SIG-M5 (cell line): ENCODE measurements around the gene SOX13.

Experiments used
- DNase-seq: peaks from one replicate; lab custom pipeline; 2025; lab: John Stamatoyannopoulos, UW

SOX13 gene

DNA sequence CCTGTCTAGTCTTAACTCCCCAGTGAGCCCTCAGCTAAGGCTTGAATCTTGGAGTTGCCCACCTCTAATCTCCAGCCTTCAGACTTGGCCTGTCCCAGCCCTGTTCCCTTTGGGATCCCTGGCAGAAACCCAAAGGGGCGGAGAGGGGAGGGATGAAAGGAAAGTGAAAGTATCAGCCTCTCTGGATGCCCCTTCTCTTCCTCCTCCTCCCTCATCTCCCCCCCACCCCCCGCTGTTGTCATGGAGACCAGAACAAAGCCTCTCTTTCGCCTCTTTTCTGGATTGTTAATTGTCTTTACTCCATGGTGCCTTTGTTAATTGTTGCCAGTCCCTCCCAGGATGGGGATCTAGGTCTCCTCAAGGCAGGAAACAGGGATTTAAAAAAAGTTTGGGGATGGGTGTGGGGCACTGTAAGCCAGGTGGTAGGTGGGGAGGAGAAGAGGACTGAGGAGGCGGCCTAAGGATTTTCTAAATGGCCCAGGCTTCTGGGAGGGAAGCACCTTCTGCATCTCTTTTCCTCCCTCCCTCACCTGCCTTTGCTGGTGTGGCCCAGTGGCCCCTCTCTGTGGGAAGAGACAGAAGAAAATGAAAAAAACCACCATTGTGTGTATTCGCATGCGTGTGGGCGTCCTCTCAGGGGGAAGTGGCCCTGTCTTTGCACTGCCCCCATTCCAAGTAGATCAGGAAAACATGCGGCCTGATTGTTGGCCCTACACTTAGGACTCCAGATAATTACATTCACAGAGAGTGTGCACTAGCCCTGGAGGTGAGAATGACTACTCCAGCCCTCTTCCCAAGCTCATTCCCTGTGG lies 7.5 kb upstream of the SOX13 start:
- no peak for DNase-seq

DNA sequence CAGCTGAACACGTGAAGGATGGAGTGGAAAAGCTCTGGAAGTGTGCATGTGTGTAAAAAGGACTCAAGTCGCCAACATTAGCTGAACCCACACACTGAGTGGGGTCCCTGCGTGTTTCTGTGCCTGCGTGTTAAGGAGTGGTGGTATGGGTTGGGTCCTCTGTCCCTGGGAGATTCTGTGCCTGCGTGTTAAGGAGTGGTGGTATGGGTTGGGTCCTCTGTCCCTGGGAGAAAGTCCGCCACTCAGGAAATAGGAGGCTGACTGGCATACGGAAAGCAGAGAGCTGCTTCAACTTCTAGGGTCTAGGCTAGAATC lies 7.0 kb upstream of the SOX13 start:
- DNase-seq: no peak

DNA sequence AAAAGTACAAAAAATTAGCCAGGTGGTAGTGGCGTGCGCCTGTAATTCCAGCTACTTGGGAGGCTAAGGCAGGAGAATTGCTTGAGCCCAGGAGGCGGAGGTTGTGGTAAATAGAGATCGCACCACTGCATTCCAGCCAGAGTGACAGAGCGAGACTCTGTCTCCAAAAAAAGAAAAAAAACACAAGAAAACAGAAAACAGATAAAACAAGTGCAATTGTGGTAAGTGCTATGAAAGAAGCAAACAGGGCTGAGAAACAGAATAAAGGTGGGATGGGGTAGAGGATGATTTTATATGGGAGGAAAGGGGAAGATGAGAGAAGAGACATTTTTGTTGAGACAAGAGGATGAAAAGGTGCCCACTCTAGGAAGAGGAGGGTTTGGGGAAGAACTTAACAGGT lies 5.0 kb upstream of the SOX13 start:
- DNase-seq: no peak

DNA sequence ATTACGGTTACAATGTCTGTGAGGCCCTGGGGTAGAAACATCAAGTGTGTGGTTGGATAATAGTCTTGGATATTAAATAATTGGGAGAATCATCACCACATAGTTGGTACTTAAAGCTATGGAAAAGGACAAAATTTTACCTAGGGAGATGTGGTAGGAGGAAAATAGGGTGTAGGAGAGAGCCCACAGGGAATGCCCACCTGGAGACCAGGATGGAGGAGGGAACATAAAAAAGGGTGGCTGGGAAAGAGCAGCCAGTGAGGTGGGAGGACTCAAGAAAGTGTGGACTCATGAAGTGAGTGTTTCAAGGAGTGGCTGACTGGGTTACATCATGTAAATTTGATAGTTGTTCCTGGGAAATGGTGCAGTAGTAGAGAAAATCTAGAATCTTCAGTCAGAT lies 3.0 kb upstream of the SOX13 start:
- DNase-seq: no peak

DNA sequence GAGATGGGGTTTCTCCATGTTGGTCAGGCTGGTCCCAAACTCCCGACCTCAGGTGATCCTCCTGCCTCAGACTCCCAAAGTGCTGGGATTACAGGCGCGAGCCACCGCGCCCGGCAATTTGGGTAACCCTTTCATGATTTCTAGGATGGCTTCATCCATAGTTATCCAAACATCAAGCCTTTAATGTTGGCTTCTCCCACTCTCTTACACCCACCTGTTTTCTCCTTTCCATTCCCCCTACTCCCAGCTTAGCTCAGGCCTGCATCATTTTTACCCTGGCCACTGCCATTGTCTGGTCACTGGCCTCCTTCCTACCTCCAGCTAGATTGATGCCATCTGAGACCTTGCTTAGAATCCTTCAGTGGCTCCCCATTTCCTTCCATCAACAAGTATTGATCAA lies 2.0 kb upstream of the SOX13 start:
- no peak for DNase-seq

DNA sequence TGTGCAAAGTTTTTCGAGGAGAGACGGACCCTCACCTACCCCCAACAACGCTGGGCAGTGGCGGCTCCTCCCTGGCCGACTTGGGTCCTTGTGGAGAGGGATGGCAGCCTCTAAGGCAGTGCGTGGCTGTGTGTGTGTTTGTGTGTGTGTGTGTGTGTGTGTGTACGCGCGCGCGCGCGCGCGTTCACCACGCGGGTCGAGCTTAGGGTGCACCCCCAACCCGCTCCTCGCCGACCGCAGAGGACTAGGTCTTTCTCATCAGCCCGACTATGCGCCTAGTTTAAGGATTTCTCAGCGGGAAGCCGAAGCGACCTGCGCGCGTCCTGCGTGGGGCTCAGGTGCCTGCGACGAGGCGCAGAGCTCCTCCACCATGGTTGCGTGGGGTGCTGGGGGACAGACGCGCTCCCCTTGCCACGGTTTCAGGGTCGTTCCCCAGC lies 940 bp downstream of the SOX13 start:
- no peak for DNase-seq

DNA sequence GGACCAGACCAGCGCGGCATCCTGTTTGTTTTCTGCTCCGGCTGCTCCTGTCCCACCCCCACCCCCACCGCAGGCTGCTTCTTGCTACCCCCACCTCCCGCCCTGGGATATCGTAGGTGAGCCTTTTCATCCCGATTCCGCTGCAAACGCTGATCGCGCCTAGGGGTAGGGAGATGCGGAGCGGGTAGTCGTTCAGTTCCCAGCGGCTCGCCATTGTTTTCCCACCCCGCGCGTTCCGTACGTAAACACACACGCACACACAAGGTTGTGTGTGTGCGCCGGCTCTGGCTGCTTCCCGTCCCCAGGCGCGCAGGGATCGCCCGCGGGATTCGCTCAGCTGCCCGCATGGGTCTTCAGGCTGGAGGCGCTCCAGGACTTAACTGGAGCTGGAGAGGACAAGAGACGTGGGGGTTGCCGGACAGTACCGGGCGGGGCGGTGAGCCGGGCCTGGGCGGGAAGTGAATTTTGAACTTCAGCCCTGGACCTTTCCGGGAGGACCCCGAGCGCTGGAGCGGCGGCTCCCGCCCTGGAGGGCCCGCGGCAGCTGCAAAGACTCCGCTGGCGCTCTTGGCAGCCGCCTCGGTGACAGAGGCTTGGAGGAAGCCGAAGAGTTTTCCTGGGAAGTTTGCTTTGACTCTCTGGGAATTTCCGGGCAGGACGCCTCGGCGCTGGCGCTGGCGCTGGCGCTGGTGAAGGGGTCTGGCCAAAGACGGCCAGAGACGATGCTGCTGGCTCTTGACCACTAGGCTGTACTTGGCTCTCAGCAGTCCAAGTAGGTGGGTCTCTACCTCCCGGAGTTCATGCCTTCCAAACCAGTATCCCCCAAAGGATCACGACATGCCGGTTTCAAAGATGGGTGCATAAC lies 1.6 kb downstream of the SOX13 start:
- no peak for DNase-seq

DNA sequence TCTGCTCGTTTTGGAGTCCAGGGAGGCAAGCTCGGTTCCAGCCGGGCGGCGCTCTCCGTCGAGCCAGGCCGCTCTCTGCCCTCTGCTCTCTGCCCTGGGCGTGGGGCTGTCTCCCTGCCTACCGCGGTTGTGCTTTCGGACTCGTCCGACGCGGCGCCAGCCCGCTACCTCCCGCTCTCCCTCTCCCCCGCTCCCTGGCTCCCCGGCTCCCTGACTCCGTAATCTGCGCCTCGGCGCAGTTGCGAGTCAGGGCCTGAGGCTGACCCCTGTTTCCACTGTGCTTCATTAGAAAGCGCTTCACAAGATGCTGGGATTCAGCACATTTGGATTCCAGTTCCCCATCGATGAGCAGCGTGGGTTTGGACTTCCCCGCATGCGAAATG lies 2.2 kb downstream of the SOX13 start:
- DNase-seq: no peak

DNA sequence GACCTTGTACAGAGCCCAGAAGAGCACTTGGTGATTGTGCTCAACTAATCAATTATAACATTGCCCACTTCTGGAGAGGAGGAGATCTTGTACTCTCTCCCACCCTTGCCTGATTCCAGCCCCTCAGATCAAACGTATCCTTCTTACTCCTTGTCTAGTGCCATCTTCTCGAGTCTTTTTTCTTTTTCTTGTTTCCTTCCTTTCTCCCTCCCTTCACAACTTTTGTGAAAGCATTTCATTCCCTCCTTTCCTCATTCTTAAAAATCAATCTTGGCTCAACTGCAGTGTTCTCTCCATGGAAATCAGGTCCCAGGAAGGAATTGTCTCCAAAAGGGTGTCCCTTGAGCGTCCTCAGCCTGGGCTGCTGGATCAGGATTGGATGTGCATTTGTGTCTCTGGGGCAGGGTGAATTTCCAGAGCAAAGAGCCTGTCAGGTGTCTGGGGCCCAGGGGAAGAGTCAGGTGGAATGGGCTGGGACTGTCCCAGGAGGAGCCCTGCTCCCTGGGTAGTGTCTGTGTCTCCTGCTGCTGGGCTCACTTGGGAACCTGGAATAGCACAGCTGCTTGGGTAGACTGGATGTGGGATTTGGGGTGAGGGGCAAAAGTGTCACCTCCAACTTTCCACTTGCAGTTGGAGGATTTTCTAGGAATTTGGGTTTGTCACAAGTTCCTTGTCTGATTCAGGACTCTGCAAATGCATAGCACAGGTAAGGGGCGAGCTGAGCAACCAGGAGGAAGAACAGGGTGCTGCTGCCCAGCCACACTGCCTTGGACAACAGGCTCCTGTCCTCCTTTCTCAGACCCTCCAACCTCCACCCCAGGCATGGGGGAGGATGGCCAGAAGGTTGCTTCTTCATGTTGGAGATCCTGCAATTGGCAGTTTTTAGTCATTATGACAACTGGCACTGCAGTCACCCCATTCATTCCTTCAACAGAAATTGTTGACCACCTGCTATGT lies 3.3 kb downstream of the SOX13 start:
- no peak for DNase-seq

DNA sequence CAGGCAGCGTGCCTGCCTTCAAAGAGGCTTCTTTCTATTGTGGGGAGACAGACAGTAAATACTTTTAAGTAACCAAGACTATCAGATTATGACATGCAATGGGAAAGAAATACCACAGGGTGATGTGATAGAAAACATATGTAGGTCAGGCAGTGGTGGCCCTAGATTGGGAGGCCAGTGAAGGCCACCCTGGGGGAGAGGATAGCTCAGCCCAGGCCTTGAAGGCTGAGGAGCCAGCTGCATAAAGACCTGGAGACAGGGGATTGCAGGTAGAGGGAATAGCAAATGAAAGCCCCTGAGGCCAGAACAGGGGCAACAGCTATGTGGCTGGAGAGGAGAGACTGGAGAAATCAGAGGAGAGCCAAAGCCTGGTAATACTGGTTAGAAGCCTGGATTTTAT lies 4.0 kb downstream of the SOX13 start:
- no peak for DNase-seq

DNA sequence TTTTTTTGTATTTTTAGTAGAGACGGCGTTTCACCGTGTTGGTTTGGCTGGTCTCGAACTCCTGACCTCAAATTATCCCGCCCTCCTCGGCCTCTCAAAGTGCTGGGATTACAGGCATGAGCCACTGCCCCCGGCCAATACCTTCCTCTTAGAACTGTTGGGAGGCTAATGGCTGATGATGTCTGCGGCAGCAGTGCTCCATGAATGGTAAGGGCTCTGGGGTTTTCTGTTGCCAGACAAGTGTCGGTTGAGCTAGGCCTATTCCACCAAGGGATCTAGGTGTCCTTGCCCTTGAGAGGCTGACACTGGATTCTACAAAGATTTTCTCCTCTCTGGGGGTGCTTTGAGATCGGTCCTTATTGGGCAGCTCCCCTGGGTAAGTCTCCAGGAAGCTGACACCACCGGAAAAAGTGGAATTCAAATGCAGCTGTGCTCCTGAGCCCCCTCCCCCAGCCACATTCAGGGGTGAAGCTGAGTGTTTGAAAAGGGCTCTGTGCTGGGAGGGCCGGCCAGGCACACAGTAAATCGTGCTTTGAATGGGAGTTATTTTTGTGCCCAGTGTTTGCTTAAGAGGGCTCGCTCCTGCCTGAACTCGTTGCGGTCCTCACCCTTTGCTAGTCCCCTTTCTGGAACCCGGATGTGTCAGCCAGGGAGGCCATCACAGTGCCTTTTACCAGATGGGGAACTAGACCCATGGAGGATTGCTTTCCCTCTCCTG lies 5.2 kb downstream of the SOX13 start:
- no peak for DNase-seq

DNA sequence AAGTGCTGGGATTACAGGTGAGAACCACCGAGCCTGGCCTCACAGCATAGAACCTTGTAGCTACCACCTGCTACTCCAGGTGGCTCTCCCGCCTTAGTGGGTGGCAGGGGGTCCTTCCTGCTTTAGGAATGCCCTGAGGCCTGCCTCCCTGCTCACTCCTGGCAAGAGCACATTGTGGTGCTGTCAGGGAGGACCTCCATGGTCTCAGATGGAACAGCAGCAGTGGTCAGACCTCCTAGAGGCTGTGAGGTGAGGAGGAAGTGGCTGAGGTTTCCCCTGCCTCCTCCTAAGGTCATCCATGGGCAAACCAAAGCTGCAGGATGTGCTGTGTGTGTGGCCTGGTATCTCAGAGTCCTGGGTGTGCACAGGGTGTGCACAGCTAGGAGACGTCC lies 6.7 kb downstream of the SOX13 start:
- DNase-seq: no peak

DNA sequence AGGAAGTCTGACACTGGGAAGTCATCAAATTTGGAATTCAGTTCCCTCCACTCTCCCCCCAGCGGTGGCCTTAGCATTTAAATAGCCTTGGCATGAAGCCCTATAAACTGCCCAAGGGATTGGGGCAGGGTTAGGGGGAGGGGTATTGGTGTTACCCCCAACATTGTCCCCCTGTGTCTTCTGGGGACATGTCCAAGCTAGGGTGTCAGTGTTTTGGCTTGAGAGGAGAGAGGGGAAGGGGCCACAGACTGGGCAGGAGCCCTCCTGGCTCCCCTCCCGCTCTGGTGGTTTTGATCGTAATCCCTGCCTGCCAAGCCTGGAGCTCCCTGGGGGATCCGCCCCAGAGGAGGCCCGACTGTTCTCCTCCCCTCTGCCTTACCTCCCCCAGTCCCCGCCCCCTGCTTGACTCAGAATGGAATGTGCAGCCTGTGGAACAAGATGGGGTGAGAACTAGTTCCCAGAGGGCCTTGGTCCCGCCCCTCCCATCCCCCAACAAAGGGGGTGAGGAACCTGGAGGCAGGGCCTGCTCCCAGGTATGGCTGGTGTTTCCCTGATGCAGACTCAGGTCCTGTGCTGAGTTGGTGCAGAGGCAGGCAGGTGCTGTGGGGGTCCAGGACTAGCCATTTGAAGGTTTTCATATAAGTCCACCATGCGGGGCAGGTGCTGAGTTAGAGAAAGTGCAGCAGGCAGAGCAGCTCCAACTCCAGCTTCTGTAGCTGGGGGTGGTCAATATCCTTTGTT lies 7.4 kb downstream of the SOX13 start:
- DNase-seq: no peak

DNA sequence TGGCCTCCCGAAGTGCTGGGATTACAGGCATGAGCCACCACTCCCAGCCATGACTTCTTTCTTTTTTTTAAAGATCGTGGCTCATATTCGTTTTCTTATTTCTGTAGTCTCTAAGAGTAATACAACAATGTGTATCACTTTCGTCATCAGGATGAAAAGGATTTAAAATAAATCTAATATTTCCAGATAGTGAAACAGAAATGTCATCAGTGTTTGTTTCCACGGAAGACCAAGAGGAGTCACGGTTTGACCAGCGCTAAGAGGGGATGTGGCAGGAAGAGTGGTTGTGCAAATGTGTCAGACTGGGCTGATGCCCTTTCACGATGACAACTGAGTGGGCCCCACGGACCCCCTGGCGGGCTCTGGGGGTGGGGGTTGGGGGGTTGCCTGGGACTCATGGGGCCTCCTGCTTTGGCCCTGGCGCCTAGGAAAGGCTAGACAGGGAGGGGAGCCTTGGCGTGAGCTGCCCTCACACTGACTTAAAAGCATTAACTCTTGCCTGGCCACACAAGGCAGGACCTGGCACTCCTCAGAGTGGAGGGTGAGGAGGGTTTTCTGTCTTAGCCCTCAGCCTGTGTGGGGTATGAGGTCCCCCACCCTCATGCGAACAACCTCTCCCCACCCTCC lies 8.4 kb downstream of the SOX13 start:
- no peak for DNase-seq

DNA sequence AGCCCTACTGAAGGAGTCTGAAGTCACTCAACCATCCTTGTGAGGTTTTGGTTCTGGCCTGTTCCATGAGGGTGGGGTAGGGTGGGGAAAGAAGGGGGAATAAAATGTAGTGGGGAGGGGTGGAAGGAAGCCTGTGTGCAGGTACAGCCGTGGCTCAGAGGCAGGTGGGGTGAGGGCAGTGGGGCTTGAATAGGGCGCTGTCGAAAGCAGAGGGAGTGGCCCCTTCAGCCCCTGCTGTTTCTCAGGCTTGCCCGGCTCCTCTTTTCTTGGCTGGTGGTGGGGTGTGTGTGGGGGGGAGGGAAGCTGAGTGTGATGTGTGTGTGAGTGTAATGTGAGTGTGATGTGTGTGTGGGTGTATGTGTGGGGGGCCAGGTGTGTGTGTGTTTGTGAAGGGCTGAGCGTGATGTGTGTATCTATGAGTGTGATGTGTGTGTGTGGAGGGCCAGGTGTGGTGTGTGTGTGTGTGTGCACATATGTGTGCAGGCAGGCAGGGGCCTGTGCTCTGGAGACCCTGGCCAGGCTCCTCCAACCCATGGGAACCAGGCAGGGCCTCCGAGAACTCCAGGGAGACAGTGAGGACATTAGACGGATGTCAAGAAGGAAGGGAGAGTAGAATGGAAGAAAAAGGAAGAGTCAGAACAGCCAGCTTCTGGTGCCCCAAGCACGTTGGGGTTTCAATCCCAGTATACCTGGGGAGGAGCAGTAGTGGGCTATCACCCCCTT lies 9.0 kb downstream of the SOX13 start:
- DNase-seq: no peak

DNA sequence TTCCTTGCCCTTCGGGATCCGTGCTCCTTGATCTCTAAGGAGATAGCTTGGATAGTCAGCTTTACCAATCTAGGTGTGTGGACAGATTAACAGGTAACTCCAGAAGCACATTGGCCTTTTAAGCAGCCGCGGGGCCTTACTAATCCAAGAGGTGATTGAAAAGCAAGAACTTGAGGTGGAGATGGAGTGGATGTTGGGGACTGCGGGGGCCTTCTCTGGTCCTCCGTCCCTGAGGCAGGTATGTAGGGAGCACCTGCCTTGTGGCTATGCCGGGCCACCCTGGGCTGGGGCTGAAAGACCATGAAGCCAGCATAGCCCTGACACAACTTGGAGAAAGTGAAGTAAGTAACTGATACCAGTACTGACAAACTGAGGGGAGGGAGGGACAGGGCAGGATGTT lies 10.6 kb downstream of the SOX13 start:
- no peak for DNase-seq

DNA sequence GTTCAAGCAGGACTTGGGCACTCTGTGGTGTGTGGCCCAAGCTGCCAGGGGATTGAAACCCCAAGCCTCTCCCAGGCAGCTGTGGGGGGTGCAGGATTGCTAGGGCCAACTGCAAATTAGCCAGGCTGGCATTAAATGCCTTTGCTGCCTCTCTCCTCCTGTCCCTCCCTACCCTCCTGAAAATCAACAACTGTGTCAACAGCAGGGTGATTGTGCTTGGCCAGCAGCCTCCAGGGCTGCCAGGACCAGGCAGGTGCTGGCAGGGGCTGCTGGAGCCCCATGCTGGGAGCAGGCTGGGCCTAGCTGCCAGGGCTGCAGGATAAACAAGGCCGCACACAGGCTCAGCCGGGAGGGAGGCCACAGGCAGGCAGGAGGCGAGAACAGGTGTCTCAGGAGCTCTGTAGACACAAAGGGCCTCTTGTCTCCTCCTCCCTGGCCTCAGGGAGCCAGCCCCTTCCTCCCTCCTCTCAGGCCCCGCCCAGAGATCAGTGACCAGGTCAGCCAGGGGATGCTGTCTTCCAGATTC lies 11.4 kb downstream of the SOX13 start:
- DNase-seq: no peak

DNA sequence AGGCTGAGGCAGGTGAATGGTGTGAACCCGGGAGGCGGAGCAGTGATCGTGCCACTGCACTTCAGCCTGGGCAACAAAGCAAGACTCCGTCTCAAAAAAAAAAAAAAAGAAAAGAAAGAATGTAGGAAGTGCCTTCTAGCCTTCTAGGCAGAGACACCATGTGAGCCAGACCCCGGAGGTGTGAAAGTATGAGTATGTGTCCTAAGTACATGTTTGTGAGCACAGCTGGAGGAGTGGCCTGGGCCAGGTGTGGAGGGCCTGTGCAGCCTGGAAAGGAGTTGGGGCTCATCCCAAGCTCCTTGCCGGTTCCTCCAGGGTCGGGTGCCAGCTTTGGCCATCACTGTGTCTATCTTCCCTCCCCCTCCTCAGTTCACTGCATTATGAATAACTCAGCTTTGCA lies 13.0 kb downstream of the SOX13 start:
- DNase-seq: no peak

DNA sequence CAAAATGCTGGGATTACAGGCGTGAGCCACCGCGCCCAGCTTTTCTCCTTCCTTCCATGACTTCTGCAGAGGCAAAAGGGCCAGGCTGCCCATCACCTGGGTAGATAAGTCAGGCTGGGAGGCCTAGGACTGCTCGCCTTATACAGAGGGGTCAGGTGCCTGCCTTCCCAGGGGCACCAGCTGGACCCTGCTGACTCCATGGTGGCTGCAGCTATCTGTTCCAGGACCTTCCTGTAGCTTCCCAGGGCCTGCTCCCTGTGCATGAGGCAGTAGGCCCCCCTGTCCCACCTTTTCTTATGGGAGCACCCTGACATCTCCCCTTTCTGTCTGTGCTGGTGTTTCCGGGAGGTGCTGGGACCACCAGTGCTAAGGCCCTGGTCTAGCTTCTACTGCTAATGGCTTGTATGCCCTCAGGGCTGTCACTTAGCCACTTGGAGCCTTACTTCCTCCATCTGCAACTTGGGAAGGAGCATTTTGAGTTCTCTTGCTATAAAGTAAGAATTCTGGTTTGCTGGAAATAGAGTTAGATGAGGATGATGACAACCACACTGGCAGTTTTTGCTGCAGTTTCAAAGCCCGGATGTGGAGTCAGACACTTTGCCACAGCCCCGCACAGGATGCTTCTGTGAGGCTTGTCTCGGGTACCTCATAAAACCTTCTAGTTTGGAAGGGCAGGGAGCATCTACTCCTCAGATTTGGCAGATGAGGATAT lies 14.4 kb downstream of the SOX13 start:
- DNase-seq: no peak
